Measurements from ENCODE around the gene MED13L.

DNA sequence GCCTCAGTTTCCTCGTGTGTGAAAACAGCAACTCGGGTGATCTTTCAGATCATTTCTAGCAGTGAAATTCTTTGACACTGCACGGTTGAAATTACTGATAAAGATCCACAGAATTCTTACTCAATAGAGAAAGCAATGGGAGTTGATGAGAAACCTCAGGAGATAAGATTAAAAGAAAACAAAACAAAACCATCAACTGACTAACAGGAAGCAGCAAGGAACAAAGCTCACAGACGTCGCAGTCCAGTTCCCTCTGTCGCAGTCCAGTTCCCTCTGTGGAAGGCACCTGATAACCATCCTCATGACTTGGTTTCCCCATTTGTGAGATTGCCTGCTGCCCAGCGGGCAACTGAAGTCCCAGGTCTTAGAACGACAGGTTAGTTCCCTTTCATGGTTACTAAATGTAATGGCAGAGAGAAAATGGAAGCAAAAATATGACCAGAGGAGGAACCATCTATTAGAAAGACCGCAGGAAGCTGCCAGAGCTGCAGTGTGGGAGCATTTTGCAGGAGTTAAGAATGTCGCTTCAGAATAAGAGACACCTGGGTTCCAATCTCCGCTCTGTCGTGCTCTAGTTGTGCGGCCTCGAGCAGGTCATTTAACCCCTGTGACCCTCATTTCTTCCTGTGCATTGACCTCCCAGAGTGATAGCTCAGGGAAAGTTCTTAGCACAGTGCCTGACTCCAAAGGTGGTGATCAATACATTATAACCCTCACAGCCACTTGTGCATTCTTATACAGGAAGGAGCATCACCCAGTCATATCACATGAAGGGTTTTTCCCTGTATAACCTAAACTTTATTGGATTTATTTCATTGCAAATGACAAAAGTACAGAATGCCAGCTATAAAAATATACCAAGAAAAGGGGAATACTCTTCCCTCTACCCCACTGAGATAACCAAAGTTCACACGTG, 5.1 kb upstream of the MED13L start:
- no peak for TF ChIP-seq POLR2A (IDR thresholded peaks at IDR 0.05)
- TF ChIP-seq, protein P1, sequence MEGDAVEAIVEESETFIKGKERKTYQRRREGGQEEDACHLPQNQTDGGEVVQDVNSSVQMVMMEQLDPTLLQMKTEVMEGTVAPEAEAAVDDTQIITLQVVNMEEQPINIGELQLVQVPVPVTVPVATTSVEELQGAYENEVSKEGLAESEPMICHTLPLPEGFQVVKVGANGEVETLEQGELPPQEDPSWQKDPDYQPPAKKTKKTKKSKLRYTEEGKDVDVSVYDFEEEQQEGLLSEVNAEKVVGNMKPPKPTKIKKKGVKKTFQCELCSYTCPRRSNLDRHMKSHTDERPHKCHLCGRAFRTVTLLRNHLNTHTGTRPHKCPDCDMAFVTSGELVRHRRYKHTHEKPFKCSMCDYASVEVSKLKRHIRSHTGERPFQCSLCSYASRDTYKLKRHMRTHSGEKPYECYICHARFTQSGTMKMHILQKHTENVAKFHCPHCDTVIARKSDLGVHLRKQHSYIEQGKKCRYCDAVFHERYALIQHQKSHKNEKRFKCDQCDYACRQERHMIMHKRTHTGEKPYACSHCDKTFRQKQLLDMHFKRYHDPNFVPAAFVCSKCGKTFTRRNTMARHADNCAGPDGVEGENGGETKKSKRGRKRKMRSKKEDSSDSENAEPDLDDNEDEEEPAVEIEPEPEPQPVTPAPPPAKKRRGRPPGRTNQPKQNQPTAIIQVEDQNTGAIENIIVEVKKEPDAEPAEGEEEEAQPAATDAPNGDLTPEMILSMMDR (IDR thresholded peaks at IDR 0.05), result no peak

All from heart left ventricle (tissue), 13 donors.